Smooth muscle cell (in vitro differentiated cells): ENCODE results near the gene SELENON. TPM values are rescaled to one million over a fixed set of nuclear protein-coding genes. Genes with fewer than 3 reads are reported as not detected.

Experiments used
- DNase-seq: peaks from one replicate; lab custom pipeline; 2025; ENCODE audit not compliant: unreplicated experiment; lab: John Stamatoyannopoulos, UW
- H2AFZ ChIP-seq: fragments of 200-600 bp; sonication (generic); 2 replicates; pipeline ENCODE4 v1.6.0; 2016; ENCODE audit warnings: antibody characterized with exemption, low read depth, mild to moderate bottlenecking
- H3F3A ChIP-seq: fragments of 200-600 bp; sonication (generic); 2 replicates; pipeline ENCODE4 v1.6.0; 2017; ENCODE audit warnings: antibody characterized with exemption, low read depth
- H3K27ac ChIP-seq: fragments of 200-600 bp; sonication (generic); 2 replicates; pipeline ENCODE4 v1.5.1; 2016; ENCODE audit warnings: low read depth, mild to moderate bottlenecking
- H3K27me3 ChIP-seq: fragments of 200-600 bp; sonication (generic); 2 replicates; pipeline ENCODE4 v1.6.1; 2016; ENCODE audit warnings: low read depth, mild to moderate bottlenecking
- H3K36me3 ChIP-seq: fragments of 200-600 bp; sonication (generic); 2 replicates; pipeline ENCODE4 v1.5.1; 2016; ENCODE audit warnings: low read depth
- H3K4me1 ChIP-seq: fragments of 200-600 bp; sonication (generic); 2 replicates; pipeline ENCODE4 v1.5.1; 2016; ENCODE audit warnings: low read depth
- H3K4me2 ChIP-seq: fragments of 200-600 bp; sonication (generic); 2 replicates; pipeline ENCODE4 v1.6.0; 2016; ENCODE audit warnings: mild to moderate bottlenecking
- H3K4me3 ChIP-seq: fragments of 200-600 bp; sonication (generic); 2 replicates; pipeline ENCODE4 v1.5.1; 2016; ENCODE audit warnings: mild to moderate bottlenecking
- H3K79me2 ChIP-seq: fragments of 200-600 bp; sonication (generic); 2 replicates; pipeline ENCODE4 v1.6.0; 2016; ENCODE audit warnings: low read depth, mild to moderate bottlenecking
- H3K9ac ChIP-seq: fragments of 200-600 bp; sonication (generic); 2 replicates; pipeline ENCODE4 v1.6.0; 2016; ENCODE audit warnings: low read depth
- H3K9me3 ChIP-seq: fragments of 200-600 bp; sonication (generic); replicated peaks from 2 replicates; pipeline ENCODE4 v1.5.1; 2016; ENCODE audit warnings: low read depth
- H4K20me1 ChIP-seq: fragments of 200-600 bp; sonication (generic); 2 replicates; pipeline ENCODE4 v1.6.0; 2016; ENCODE audit warnings: low read depth
- WGBS: methylation state at CpG from one replicate; pipeline ENCODE4 v1.1.7; 2016; ENCODE audit warnings: low lambda C conversion rate; 5-methylcytosine and 5-hydroxymethylcytosine counted together
- polyA plus RNA-seq: library from polyadenylated mRNA; unstranded; fragments of >200 nt; fragmentation: Nextera tagmentation; extraction: Ambion mirVana; gene quantifications from 2 replicates; pipeline ENCODE4 v1.2.1, GENCODE V29; 2016
- total RNA-seq: library from RNA; depleted of rRNA; stranded (reverse); fragments of >200 nt; gene quantifications from 2 replicates; pipeline ENCODE4 v1.2.3, GENCODE V29; 2014
- TF ChIP-seq, protein P1 (sequence below): fragments of 200-600 bp; sonication (generic); IDR thresholded peaks from 2 replicates; pipeline ENCODE4 v1.5.1; 2017; ENCODE audit warnings: borderline replicate concordance, mild to moderate bottlenecking, antibody characterized with exemption; ENCODE audit not compliant: insufficient read depth, poor library complexity, severe bottlenecking

SELENON gene
- total and polyA plus RNA-seq, 2 experiments from 2014 or later, result 32.6 to 62.9 TPM

DNA sequence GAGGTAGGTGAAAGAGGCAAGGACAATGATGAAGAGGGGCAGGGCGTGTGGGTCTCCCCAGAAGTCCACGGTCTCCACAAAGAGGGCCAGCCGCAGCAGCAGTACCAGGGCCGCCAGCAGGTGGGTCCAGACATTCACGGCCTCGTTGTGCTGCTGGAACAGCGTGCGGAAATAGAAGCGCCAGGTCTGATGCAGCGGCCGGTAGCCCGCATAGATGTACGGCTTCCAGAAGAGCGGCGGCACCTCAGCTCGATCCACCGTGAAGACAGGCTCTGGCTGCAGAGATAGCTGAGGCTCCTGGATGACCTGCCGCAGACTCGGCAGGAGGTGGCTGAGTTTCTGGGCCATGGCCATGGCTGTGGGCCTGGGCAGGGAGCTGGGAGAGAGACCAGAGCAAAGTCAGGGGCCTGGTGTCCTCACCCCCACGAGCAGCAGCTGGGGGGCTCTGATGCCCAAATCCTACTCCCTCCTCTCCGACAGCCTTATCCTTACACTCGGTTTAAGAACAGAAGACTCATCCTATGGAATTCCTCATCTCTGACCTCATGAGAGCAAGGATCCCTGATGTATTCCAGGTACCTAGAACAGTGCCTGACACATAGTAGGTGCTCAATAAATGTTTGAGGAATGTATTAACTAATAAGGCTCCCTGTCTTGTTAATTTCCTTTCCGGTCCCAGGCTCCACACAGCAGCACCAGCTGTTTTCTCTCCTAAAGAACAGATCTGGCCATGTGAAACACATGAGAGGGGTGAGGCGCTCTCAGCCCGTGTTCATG, 63.7 kb downstream of the SELENON start:
- H3K4me1 ChIP-seq, result peaks cover 4% of the 10 kb centered on the region
- H3K79me2 ChIP-seq, result no peaks in the 10 kb centered on the region
- WGBS, result 97% methylated on average over 25 of the region's 25 CpGs
- peaks cover 9% of the 10 kb centered on the region for H3F3A ChIP-seq
- H3K9ac ChIP-seq, result no peak overlapping the region
- no peak overlapping the region for H3K4me3 ChIP-seq
- no peak overlapping the region for H3K4me2 ChIP-seq
- no peaks in the 10 kb centered on the region for H3K27me3 ChIP-seq
- H2AFZ ChIP-seq, result no peak overlapping the region
- TF ChIP-seq, protein P1, sequence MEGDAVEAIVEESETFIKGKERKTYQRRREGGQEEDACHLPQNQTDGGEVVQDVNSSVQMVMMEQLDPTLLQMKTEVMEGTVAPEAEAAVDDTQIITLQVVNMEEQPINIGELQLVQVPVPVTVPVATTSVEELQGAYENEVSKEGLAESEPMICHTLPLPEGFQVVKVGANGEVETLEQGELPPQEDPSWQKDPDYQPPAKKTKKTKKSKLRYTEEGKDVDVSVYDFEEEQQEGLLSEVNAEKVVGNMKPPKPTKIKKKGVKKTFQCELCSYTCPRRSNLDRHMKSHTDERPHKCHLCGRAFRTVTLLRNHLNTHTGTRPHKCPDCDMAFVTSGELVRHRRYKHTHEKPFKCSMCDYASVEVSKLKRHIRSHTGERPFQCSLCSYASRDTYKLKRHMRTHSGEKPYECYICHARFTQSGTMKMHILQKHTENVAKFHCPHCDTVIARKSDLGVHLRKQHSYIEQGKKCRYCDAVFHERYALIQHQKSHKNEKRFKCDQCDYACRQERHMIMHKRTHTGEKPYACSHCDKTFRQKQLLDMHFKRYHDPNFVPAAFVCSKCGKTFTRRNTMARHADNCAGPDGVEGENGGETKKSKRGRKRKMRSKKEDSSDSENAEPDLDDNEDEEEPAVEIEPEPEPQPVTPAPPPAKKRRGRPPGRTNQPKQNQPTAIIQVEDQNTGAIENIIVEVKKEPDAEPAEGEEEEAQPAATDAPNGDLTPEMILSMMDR, result no peak
- no peaks in the 10 kb centered on the region for H3K36me3 ChIP-seq
- DNase-seq, result no peak
- H3K9me3 ChIP-seq, result no peaks in the 10 kb centered on the region
- H4K20me1 ChIP-seq, result no peaks in the 10 kb centered on the region
- H3K27ac ChIP-seq, result no peak overlapping the region

DNA sequence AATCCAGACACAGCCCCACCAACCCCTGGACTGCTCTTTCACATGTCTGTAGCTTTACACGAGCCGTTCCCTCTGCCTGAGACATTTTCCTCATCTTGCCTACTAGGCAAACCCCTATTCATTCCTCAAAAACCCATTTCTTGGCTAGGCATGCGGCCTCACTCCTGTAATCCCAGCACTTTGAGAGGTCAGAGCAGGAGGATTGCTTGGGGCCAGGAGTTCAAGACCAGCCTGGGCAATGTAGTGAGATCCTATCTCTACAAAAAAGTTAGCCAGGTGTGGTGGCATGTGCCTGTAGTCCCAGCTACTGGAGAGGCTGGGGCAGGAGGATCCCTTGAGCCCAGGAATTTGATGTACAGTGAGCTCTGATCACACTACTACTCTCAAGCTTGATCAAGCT, 64.4 kb downstream of the SELENON start:
- TF ChIP-seq, protein P1, result no peak
- 98% methylated on average over 3 of the region's 3 CpGs for WGBS
- H2AFZ ChIP-seq, result no peak overlapping the region
- H3F3A ChIP-seq, result peaks cover 9% of the 10 kb centered on the region
- H3K36me3 ChIP-seq, result no peaks in the 10 kb centered on the region
- H3K4me3 ChIP-seq, result no peak overlapping the region
- no peak overlapping the region for H3K4me2 ChIP-seq
- H3K27ac ChIP-seq, result no peak overlapping the region
- no peak overlapping the region for H3K9ac ChIP-seq
- no peaks in the 10 kb centered on the region for H3K27me3 ChIP-seq
- DNase-seq, result no peak
- H3K9me3 ChIP-seq, result no peaks in the 10 kb centered on the region
- no peaks in the 10 kb centered on the region for H3K4me1 ChIP-seq
- no peaks in the 10 kb centered on the region for H4K20me1 ChIP-seq
- H3K79me2 ChIP-seq, result no peaks in the 10 kb centered on the region

GRCh38 chr1:25866288-25866687, 66.3 kb downstream of the SELENON start:
- no peak overlapping the region for H3K4me3 ChIP-seq
- H2AFZ ChIP-seq, result no peak overlapping the region
- TF ChIP-seq, protein P1, result no peak
- no peak overlapping the region for H3K27ac ChIP-seq
- H3K9ac ChIP-seq, result no peak overlapping the region
- no peaks in the 10 kb centered on the region for H3K27me3 ChIP-seq
- 100% methylated on average over 1 of the region's 1 CpG for WGBS
- no peak for DNase-seq
- no peaks in the 10 kb centered on the region for H3K4me1 ChIP-seq
- no peak overlapping the region for H3K4me2 ChIP-seq
- H3K36me3 ChIP-seq, result no peaks in the 10 kb centered on the region
- no peaks in the 10 kb centered on the region for H3F3A ChIP-seq
- no peaks in the 10 kb centered on the region for H3K79me2 ChIP-seq
- no peaks in the 10 kb centered on the region for H3K9me3 ChIP-seq
- no peaks in the 10 kb centered on the region for H4K20me1 ChIP-seq
